Fibroblast of the conjunctiva (primary cell): ENCODE measurements around the gene CD180.
"Not testable (repeated sequence)": the region's sequence is repeated elsewhere in the genome, so short reads cannot be mapped to it uniquely, and the experiment has no call there.

ENCODE experiments used
- DNase-seq: peaks from one replicate; pipeline ENCODE4 v3.0.0-alpha.2; 2010; ENCODE audit warnings: low read depth

CD180 gene

GRCh38 chr5:67188274-67189078 lies 8.1 kb downstream of the CD180 start:
- no peak for DNase-seq

- DNase-seq, result no peak
These were observed 9.4 kb downstream of the CD180 start for GRCh38 chr5:67187006-67187715.

GRCh38 chr5:67183859-67184258 lies 12.7 kb downstream of the CD180 start:
- no peak for DNase-seq

GRCh38 chr5:67182301-67182790 lies 14.3 kb downstream of the CD180 start:
- peak; percentile 53 for DNase-seq

GRCh38 chr5:67181648-67182221 lies 14.9 kb downstream of the CD180 start:
- no peak for DNase-seq

GRCh38 chr5:67179697-67180361 lies 16.8 kb downstream of the CD180 start:
- DNase-seq, result no peak

- DNase-seq, result no peak
These were observed 17.6 kb downstream of the CD180 start for GRCh38 chr5:67178966-67179365.

GRCh38 chr5:67178085-67178484 lies 18.5 kb downstream of the CD180 start:
- DNase-seq, result peak; percentile 27

GRCh38 chr5:67176936-67177335 lies 19.7 kb downstream of the CD180 start:
- no peak for DNase-seq

- DNase-seq, result no peak
These were observed 22.6 kb downstream of the CD180 start for GRCh38 chr5:67173959-67174358.

GRCh38 chr5:67173351-67173750 lies 23.2 kb downstream of the CD180 start:
- not testable (repeated sequence) for DNase-seq

GRCh38 chr5:67170767-67171166 lies 25.8 kb downstream of the CD180 start:
- DNase-seq, result no peak

- no peak for DNase-seq
These were observed 28.5 kb downstream of the CD180 start for GRCh38 chr5:67168069-67168468.

GRCh38 chr5:67166460-67167285 lies 29.9 kb downstream of the CD180 start:
- no peak for DNase-seq

- DNase-seq, result peak; percentile 55
These were observed 30.8 kb downstream of the CD180 start for GRCh38 chr5:67165526-67166459.

GRCh38 chr5:67164856-67165525 lies 31.6 kb downstream of the CD180 start:
- no peak for DNase-seq

GRCh38 chr5:67163863-67164595 lies 32.6 kb downstream of the CD180 start:
- no peak for DNase-seq

GRCh38 chr5:67163231-67163756 lies 33.3 kb downstream of the CD180 start:
- DNase-seq, result no peak

- no peak for DNase-seq
These were observed 34.8 kb downstream of the CD180 start for GRCh38 chr5:67161767-67162166.
